PC-3 (cell line): ENCODE data around the gene CTNNAL1. TPM values are rescaled to one million over a fixed set of nuclear protein-coding genes. Genes with fewer than 3 reads are reported as not detected.

Experiments used
- ATAC-seq: fragments of 200-7000 bp; cut with Tn5 transposase; 2 replicates; pipeline ENCODE4 v1.9.1; 2020; ENCODE audit warnings: mild to moderate bottlenecking, moderate library complexity
- BruUV-seq: library from RNA; stranded (reverse); fragments of 400-500 nt; replicated peaks from 2 replicates; lab custom pipeline; 2021; lab: Mats Ljungman, UMichigan
- CTCF ChIA-PET: fragments of 300-600 bp; sonication (Branson Sonifier 250); formaldehyde crosslinking; loops from one replicate; lab custom pipeline; 2022; ENCODE audit warnings: antibody characterized with exemption; lab: Charles Lee
- POLR2A ChIA-PET: fragments of 300-600 bp; sonication (Branson Sonifier 250); formaldehyde crosslinking; loops from one replicate; lab custom pipeline; 2022; ENCODE audit warnings: antibody characterized with exemption; ENCODE audit not compliant: unreplicated experiment; lab: Charles Lee
- DNase-seq: peaks from one replicate; pipeline ENCODE4 v3.0.0-alpha.2; 2015
- H2AFZ ChIP-seq: fragments of 300-600 bp; sonication (generic); 2 replicates; pipeline ENCODE4 v1.6.0; 2016; ENCODE audit warnings: antibody characterized with exemption, low read length
- H3F3A ChIP-seq: fragments of 300-600 bp; sonication (generic); one replicate; pipeline ENCODE4 v1.6.0; 2017; ENCODE audit warnings: antibody characterized with exemption, low read length, control low read depth, mild to moderate bottlenecking; ENCODE audit not compliant: unreplicated experiment
- H3K27ac ChIP-seq: fragments of 300-600 bp; sonication (generic); 2 replicates; pipeline ENCODE4 v1.5.1; 2016; ENCODE audit warnings: mild to moderate bottlenecking, low read length
- H3K27me3 ChIP-seq: fragments of 300-600 bp; sonication (generic); 2 replicates; pipeline ENCODE4 v1.6.1; 2016; ENCODE audit warnings: low read length, mixed read lengths
- H3K36me3 ChIP-seq: fragments of 300-600 bp; sonication (generic); 2 replicates; pipeline ENCODE4 v1.6.1; 2016; ENCODE audit warnings: low read depth, mixed run types, low read length, mixed read lengths
- H3K4me1 ChIP-seq: fragments of 300-600 bp; sonication (generic); 2 replicates; pipeline ENCODE4 v1.5.1; 2016; ENCODE audit warnings: low read length; ENCODE audit not compliant: insufficient read depth
- H3K4me2 ChIP-seq: fragments of 300-600 bp; sonication (generic); 2 replicates; pipeline ENCODE4 v1.6.0; 2016; ENCODE audit warnings: low read length
- H3K4me3 ChIP-seq: fragments of 300-600 bp; sonication (generic); 2 replicates; pipeline ENCODE4 v1.5.1; 2016; ENCODE audit warnings: mild to moderate bottlenecking, low read length, mixed read lengths
- H3K79me2 ChIP-seq: fragments of 300-600 bp; sonication (generic); 2 replicates; pipeline ENCODE4 v1.6.1; 2017; ENCODE audit warnings: low read length, mixed read lengths
- H3K9ac ChIP-seq: fragments of 300-600 bp; sonication (generic); 2 replicates; pipeline ENCODE4 v1.6.0; 2016; ENCODE audit warnings: mild to moderate bottlenecking, low read length
- H3K9me2 ChIP-seq: fragments of 300-600 bp; sonication (generic); replicated peaks from 2 replicates; pipeline ENCODE4 v1.6.1; 2016; ENCODE audit warnings: mixed run types, low read length, mixed read lengths
- H3K9me3 ChIP-seq: fragments of 300-600 bp; sonication (generic); 2 replicates; pipeline ENCODE4 v1.6.1; 2016; ENCODE audit warnings: low read length, mixed read lengths
- H4K20me1 ChIP-seq: fragments of 300-600 bp; sonication (generic); 2 replicates; pipeline ENCODE4 v1.6.1; 2016; ENCODE audit warnings: low read length, mixed read lengths
- EZH2 ChIP-seq: fragments of 300-600 bp; sonication (generic); IDR thresholded peaks from one replicate; pipeline ENCODE4 v1.6.1; 2017; ENCODE audit warnings: antibody characterized with exemption, mild to moderate bottlenecking, low read length; ENCODE audit not compliant: unreplicated experiment
- EZH2phosphoT487 ChIP-seq: fragments of 300-600 bp; sonication (generic); IDR thresholded peaks from 2 replicates; pipeline ENCODE4 v1.6.1; 2018; ENCODE audit warnings: mild to moderate bottlenecking, antibody characterized with exemption, low read length, borderline replicate concordance
- intact Hi-C: fragments of 100-400 bp; cut with micrococcal nuclease; formaldehyde crosslinking; loops from 2 replicates; pipeline ENCODE4 v1.9.0; 2023
- total RNA-seq: library from RNA; depleted of rRNA; stranded (reverse); fragments of >200 nt; gene quantifications from 2 replicates; pipeline ENCODE4 v1.2.3, GENCODE V29; 2014
- TF ChIP-seq, protein P1 (sequence below): fragments of 300-600 bp; sonication (generic); conservative IDR thresholded peaks from 2 replicates; pipeline ENCODE4 v1.5.1; 2017; ENCODE audit warnings: antibody characterized with exemption, low read depth, mild to moderate bottlenecking, low read length

The CTNNAL1 gene
- total RNA-seq, 1 experiment from 2014 or later = 97.7 TPM

DNA sequence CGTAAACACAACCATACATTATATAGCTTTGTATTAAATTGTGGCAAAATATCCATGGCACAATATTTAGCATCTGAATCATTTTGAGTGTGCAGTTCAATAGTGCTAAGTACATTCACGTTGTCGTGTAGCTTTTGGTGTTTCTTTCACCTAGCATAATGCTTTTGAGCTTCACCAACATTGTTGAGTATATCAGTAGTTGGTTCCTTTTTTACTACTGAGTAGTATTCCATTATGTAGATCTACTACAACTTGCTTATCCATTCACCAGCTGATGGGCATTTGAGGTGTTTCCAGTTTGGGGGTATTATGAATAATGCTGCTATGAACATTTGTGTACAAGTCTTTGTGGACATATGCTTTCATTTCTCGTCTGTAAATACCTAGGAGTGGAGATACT, 27.3 kb upstream of the CTNNAL1 start:
- no peaks in the 10 kb centered on the region for H3K27me3 ChIP-seq
- peaks cover 14% of the 10 kb centered on the region; the same call in 1 of the 2 replicates for H3K36me3 ChIP-seq
- H3K9me3 ChIP-seq = no peaks in the 10 kb centered on the region
- POLR2A ChIA-PET = no interaction called here
- no peak overlapping the region for H3K27ac ChIP-seq
- ATAC-seq (no peak), DNase-seq (no peak)
- H2AFZ ChIP-seq = no peak overlapping the region
- 0 out of 2 replicates have a peak, but pooled peaks cover 3% of the 10 kb centered on the region for H4K20me1 ChIP-seq
- TF ChIP-seq EZH2 = no peak
- TF ChIP-seq, protein P1, sequence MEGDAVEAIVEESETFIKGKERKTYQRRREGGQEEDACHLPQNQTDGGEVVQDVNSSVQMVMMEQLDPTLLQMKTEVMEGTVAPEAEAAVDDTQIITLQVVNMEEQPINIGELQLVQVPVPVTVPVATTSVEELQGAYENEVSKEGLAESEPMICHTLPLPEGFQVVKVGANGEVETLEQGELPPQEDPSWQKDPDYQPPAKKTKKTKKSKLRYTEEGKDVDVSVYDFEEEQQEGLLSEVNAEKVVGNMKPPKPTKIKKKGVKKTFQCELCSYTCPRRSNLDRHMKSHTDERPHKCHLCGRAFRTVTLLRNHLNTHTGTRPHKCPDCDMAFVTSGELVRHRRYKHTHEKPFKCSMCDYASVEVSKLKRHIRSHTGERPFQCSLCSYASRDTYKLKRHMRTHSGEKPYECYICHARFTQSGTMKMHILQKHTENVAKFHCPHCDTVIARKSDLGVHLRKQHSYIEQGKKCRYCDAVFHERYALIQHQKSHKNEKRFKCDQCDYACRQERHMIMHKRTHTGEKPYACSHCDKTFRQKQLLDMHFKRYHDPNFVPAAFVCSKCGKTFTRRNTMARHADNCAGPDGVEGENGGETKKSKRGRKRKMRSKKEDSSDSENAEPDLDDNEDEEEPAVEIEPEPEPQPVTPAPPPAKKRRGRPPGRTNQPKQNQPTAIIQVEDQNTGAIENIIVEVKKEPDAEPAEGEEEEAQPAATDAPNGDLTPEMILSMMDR = no peak
- no peak for TF ChIP-seq EZH2phosphoT487
- H3K4me1 ChIP-seq = peaks cover 48% of the 10 kb centered on the region
- H3K4me2 ChIP-seq = no peak overlapping the region
- H3F3A ChIP-seq = peaks cover 6% of the 10 kb centered on the region
- BruUV-seq = no TSS peak
- CTCF ChIA-PET = interaction anchor here (0.6 kb wide), 1 partner anchor 89 kb away, joined by 5 read pairs; no protein-coding TSS in a partner anchor
- peaks cover 7% of the 10 kb centered on the region; the same call in 1 of the 2 replicates for H3K79me2 ChIP-seq
- no peak overlapping the region for H3K9ac ChIP-seq
- no peak overlapping the region for H3K4me3 ChIP-seq
- intact Hi-C loops = no loop called here
- H3K9me2 ChIP-seq = no peaks in the 10 kb centered on the region

DNA sequence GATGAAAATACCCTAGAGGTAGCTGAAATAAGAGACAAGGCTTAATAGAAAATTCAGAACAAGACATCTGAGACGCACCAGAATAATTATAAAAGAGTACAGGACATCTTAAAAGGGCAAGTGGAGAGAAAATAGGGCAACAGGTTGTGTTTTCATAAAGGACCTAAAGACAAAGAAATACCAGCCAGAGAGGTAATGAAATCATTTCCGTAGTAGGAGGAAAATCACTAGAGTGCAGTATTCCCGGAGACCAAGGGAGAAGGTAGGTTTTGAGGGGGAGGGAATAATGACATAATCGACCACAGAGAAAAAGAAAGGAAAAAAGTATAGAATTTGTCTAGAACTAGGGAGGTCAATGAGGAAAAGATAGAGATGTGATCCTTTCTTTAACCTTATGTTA, 26.2 kb upstream of the CTNNAL1 start:
- Histone ChIP-seq H3K79me2 (peaks cover 7% of the 10 kb centered on the region; the same call in 1 of the 2 replicates), H3K36me3 (peaks cover 11% of the 10 kb centered on the region; the same call in 1 of the 2 replicates), H3K9me3 (no peaks in the 10 kb centered on the region), H3K9ac (no peak overlapping the region), H3K4me2 (no peak overlapping the region), H3K27me3 (no peaks in the 10 kb centered on the region), H3K4me1 (peaks cover 57% of the 10 kb centered on the region), H3F3A (peaks cover 11% of the 10 kb centered on the region), H3K9me2 (no peaks in the 10 kb centered on the region), H3K27ac (no peak overlapping the region), H2AFZ (no peak overlapping the region), H3K4me3 (no peak overlapping the region), H4K20me1 (0 out of 2 replicates have a peak, but pooled peaks cover 3% of the 10 kb centered on the region)
- DNase-seq = no peak
- BruUV-seq = no TSS peak
- intact Hi-C loops = loop anchor here (10.0 kb wide), 1 partner anchor 85 kb away; no protein-coding TSS in a partner anchor
- ChIA-PET CTCF (no interaction called here), POLR2A (no interaction called here)
- TF ChIP-seq, protein P1 = no peak
- TF ChIP-seq EZH2phosphoT487 (no peak), EZH2 (no peak)
- no peak for ATAC-seq
